HEK293 (cell line): ENCODE data around the gene OPRM1.

ENCODE experiments used
- CTCF ChIP-seq: fragments of 450-650 bp; formaldehyde crosslinking; IDR thresholded peaks from 2 replicates; pipeline ENCODE4 v1.5.1; 2016; ENCODE audit warnings: missing biosample characterization, missing genetic modification characterization
- KLF1 ChIP-seq: fragments of 450-650 bp; formaldehyde crosslinking; IDR thresholded peaks from 2 replicates; pipeline ENCODE4 v1.5.1; 2016; ENCODE audit warnings: missing biosample characterization, missing genetic modification characterization
- SETDB1 ChIP-seq: IDR thresholded peaks from one replicate; pipeline ENCODE4 v1.6.1; 2017; ENCODE audit warnings: mild to moderate bottlenecking, low read length, moderate library complexity, mixed read lengths; ENCODE audit not compliant: insufficient read length
- YY1 ChIP-seq: fragments of 450-650 bp; formaldehyde crosslinking; IDR thresholded peaks from 2 replicates; pipeline ENCODE4 v1.5.1; 2018; ENCODE audit warnings: missing biosample characterization, missing genetic modification characterization
- ZFP41 ChIP-seq: fragments of 450-650 bp; formaldehyde crosslinking; IDR thresholded peaks from 2 replicates; pipeline ENCODE4 v1.5.1; 2016; ENCODE audit warnings: missing biosample characterization, missing genetic modification characterization, borderline replicate concordance
- ZNF175 ChIP-seq: fragments of 450-650 bp; formaldehyde crosslinking; IDR thresholded peaks from 2 replicates; pipeline ENCODE4 v1.5.1; 2016; ENCODE audit warnings: missing biosample characterization, missing genetic modification characterization
- ZNF184 ChIP-seq: fragments of 450-650 bp; IDR thresholded peaks from 2 replicates; pipeline ENCODE4 v1.5.1; 2018; ENCODE audit warnings: missing biosample characterization, mild to moderate bottlenecking, missing genetic modification characterization
- ZNF266 ChIP-seq: fragments of 450-650 bp; formaldehyde crosslinking; IDR thresholded peaks from 2 replicates; pipeline ENCODE4 v1.5.1; 2016; ENCODE audit warnings: missing biosample characterization, missing genetic modification characterization, low read depth
- ZNF350 ChIP-seq: fragments of 450-650 bp; formaldehyde crosslinking; IDR thresholded peaks from 2 replicates; pipeline ENCODE4 v1.5.0; 2017; ENCODE audit warnings: missing biosample characterization, mild to moderate bottlenecking, missing genetic modification characterization
- ZNF530 ChIP-seq: fragments of 450-650 bp; formaldehyde crosslinking; IDR thresholded peaks from 2 replicates; pipeline ENCODE4 v1.5.1; 2016; ENCODE audit warnings: low read depth, missing biosample characterization, missing genetic modification characterization
- ZNF561 ChIP-seq: fragments of 450-650 bp; IDR thresholded peaks from 2 replicates; pipeline ENCODE4 v1.5.1; 2018; ENCODE audit warnings: missing biosample characterization, missing genetic modification characterization, borderline replicate concordance
- ZNF785 ChIP-seq: fragments of 450-650 bp; formaldehyde crosslinking; IDR thresholded peaks from 2 replicates; pipeline ENCODE4 v1.5.1; 2016; ENCODE audit warnings: missing biosample characterization, missing genetic modification characterization
- TF ChIP-seq, protein P1 (sequence below): fragments of 450-650 bp; formaldehyde crosslinking; IDR thresholded peaks from 2 replicates; pipeline ENCODE4 v1.5.1; 2017; ENCODE audit warnings: missing biosample characterization, missing genetic modification characterization
- TF ChIP-seq, protein P2 (sequence below): sonication (generic); formaldehyde crosslinking; IDR thresholded peaks from 2 replicates; pipeline ENCODE4 v1.8.1; 2022; ENCODE audit warnings: mild to moderate bottlenecking, moderate library complexity, missing genetic modification reagents

DNA sequence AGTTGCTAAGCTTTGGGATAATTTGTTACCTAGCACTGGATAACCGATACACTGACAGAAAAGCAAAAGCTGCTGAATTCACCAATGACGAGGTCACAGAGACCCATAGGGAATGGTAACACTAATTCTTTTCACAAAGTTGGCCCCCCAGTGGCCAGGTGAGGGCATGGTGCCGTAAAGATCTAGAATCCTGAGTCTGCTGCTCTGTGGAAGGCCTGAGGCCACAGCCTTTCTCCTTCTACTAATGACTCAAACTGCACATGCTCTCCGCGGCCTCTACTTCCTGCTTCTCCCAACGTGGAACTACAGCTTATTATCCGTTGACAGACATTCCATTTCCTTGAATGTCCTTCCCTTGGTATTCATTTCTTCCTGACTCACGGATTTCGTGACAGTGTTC, 127.1 kb downstream of the OPRM1 start:
- TF ChIP-seq ZNF350 (no peak), ZNF561 (tag by site-specific recombination) (no peak), ZNF175 (tag by site-specific recombination) (no peak), CTCF (tag by site-specific recombination) (no peak), SETDB1 (no peak), YY1 (tag by site-specific recombination) (no peak), ZFP41 (tag by site-specific recombination) (no peak), ZNF266 (tag by site-specific recombination) (no peak), ZNF785 (tag by site-specific recombination) (no peak), ZNF184 (no peak), ZNF530 (tag by site-specific recombination) (no peak), KLF1 (no peak)
- TF ChIP-seq, protein P1, sequence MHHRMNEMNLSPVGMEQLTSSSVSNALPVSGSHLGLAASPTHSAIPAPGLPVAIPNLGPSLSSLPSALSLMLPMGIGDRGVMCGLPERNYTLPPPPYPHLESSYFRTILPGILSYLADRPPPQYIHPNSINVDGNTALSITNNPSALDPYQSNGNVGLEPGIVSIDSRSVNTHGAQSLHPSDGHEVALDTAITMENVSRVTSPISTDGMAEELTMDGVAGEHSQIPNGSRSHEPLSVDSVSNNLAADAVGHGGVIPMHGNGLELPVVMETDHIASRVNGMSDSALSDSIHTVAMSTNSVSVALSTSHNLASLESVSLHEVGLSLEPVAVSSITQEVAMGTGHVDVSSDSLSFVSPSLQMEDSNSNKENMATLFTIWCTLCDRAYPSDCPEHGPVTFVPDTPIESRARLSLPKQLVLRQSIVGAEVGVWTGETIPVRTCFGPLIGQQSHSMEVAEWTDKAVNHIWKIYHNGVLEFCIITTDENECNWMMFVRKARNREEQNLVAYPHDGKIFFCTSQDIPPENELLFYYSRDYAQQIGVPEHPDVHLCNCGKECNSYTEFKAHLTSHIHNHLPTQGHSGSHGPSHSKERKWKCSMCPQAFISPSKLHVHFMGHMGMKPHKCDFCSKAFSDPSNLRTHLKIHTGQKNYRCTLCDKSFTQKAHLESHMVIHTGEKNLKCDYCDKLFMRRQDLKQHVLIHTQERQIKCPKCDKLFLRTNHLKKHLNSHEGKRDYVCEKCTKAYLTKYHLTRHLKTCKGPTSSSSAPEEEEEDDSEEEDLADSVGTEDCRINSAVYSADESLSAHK (tag by site-specific recombination) = no peak
- TF ChIP-seq, protein P2, sequence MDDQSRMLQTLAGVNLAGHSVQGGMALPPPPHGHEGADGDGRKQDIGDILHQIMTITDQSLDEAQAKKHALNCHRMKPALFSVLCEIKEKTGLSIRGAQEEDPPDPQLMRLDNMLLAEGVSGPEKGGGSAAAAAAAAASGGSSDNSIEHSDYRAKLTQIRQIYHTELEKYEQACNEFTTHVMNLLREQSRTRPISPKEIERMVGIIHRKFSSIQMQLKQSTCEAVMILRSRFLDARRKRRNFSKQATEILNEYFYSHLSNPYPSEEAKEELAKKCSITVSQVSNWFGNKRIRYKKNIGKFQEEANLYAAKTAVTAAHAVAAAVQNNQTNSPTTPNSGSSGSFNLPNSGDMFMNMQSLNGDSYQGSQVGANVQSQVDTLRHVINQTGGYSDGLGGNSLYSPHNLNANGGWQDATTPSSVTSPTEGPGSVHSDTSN (CRISPR knock-in tag) = no peak
